NCI-H187 treated with DMSO at 0.1 percent for 48 hours (cell line): ENCODE measurements around the gene DPH3.

Experiments used
- DNase-seq: peaks from one replicate; lab custom pipeline; 2025; lab: John Stamatoyannopoulos, UW

Gene DPH3

DNA sequence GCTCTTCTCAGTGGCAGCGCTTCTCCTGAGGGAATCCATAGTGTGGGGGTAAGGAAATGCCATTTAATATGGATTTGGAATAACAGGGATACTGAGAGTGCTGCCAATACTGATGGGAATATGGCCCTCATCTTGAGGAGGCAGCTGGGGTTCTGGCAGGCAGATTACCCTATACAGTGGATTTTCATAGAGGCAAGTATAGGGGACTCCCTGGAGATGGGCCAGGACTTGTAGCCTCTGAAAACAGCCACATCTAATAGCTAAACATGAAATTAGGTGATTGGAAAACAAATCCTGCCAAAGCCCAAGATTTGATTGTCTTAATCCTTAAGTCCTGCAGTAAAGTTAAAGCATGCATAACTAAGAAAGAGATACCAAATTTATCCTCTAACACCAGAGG lies 30.9 kb downstream of the DPH3 start:
- no peak for DNase-seq

DNA sequence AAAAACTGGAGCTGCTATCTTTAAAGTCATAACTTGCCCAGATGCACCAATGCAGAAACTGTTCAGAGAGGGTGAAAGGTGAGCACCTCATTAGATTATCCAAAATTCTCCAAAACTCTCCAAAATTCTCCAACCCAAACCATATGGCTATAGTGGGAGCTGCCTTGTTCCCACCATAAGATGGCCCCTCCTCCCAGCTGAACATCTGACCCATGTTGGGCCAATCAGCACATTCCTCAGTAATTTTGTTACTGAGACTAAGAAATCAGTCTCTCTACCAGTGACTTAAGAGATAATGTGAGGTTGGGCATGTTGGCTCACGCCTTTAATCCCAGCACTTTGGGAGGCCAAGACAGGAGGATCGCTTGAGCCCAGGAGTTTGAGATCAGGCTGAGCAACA lies 32.8 kb downstream of the DPH3 start:
- no peak for DNase-seq

DNA sequence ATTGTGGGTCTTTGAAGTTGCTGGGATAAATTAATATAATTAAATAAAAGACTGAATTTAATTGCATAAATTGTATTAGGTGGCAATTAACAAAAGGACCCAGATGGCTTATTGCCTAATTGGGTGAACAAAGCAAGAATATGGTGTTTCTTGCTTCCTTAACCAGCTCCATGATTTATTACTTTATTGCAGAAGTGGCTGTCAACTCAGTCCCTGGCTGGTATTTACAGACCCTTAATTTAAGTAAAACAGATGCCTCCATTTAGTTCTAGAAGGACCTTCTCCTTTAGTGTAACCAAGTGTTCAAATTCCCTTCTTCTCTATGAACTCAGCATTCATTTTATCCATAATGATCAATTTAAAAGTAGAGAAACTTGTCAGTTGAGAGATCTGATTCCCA lies 35.1 kb downstream of the DPH3 start:
- no peak for DNase-seq

GRCh38 chr3:16227566-16227965 lies 37.2 kb downstream of the DPH3 start:
- no peak for DNase-seq

GRCh38 chr3:16224325-16224724 lies 40.4 kb downstream of the DPH3 start:
- no peak for DNase-seq

GRCh38 chr3:16222547-16222946 lies 42.2 kb downstream of the DPH3 start:
- no peak for DNase-seq

DNA sequence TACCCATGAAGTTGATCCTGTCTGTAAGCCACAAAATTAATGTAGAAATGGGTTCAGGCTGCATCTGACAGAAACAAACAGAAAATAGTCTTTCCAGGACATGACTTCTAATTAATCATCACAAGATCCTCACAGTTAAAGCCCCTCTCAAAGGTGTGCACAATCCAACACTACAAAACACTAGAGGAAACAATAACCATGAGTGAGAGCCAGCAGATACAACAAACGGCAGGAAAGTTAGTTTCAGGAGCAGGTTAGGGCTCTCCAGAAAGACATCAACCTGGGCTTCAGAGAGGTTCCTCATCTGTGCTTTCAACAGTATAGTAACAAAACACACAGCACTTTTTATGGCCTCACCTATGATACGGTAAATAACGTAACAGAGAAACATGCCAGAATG lies 42.8 kb downstream of the DPH3 start:
- no peak for DNase-seq

- no peak for DNase-seq
These were observed 45.0 kb downstream of the DPH3 start for GRCh38 chr3:16219777-16220176.

- DNase-seq: no peak
These were observed 48.3 kb downstream of the DPH3 start for GRCh38 chr3:16216373-16216935.

GRCh38 chr3:16214366-16214765 lies 50.4 kb downstream of the DPH3 start:
- DNase-seq: no peak

DNA sequence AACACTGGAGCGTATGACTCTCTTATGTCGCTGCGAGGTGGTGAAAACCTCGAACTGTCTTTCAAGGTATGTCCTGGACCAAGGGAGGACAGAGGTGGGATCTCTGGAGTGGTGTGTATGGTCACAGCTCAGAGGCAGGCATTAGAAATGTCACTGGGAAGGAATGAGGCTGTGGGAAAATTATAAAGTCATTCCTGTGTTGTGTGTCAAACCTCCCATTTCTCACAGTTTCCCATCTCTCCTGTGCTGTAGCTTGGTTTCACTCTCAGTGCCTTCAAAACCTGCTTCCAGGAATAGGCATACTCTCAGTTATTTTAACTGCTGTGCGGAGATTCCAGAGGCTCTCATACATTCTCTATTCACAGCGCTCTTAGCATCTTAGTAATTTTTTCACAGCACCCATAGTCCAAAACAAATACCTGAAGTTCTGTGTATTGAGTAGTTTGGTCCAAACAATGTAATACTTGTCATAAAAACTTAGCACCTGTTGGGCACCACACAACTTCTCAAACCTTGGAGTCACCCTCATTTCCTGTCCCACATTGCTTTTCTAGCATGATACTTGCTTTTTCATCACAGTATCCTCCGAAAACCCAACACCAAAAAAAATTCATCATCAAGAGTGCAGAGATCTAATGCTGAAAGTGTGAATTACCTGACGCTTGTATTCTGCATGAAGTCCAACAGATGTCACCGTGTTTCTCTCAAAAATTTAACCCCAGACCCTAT lies 53.4 kb downstream of the DPH3 start:
- no peak for DNase-seq
